Esophagus squamous epithelium (tissue), 5 donors: ENCODE data around the gene ZNF488. TPM values are rescaled to one million over a fixed set of nuclear protein-coding genes. Genes with fewer than 3 reads are reported as not detected.

Source experiments
- DNase-seq: peaks from one replicate; lab custom pipeline; 2025; lab: John Stamatoyannopoulos, UW
- H3K27ac ChIP-seq, 4 donors: fragments of 200-600 bp; sonication (generic); one replicate each; pipeline ENCODE4 v1.5.1; 2016 to 2019; ENCODE audit warnings: mild to moderate bottlenecking in 1 of 4
- H3K27me3 ChIP-seq, 4 donors: fragments of 200-600 bp; sonication (generic); 1 replicate in 3 of 4; 2 replicates in 1 of 4; pipeline versions ENCODE4 v1.5.1 to v1.6.0; 2017 to 2021; ENCODE audit warnings: antibody characterized with exemption in 1 of 4
- H3K36me3 ChIP-seq, 3 donors: fragments of 200-600 bp; sonication (generic); one replicate each; pipeline ENCODE4 v1.5.1; 2016 to 2019
- H3K4me1 ChIP-seq, 3 donors: fragments of 200-600 bp; sonication (generic); one replicate each; pipeline ENCODE4 v1.5.1; 2017 to 2019
- H3K4me3 ChIP-seq, 4 donors: fragments of 200-600 bp; sonication (generic); 1 replicate in 3 of 4; 2 replicates in 1 of 4; pipeline ENCODE4 v1.5.1; 2016 to 2019; ENCODE audit warnings: mild to moderate bottlenecking in 2 of 4, moderate library complexity in 1 of 4
- H3K9me3 ChIP-seq, 3 donors: fragments of 200-600 bp; sonication (generic); one replicate each; pipeline ENCODE4 v1.5.1; 2016 to 2019
- CTCF ChIP-seq, 6 experiments: fragments of 450-650 bp in 4 of 6; fragments of 200-600 bp in 2 of 6; sonication (generic) in 2 of 6; IDR thresholded peaks; one replicate each; pipeline ENCODE4 v1.5.1; 2016 to 2019; ENCODE audit warnings: antibody characterized with exemption in 6 of 6, mild to moderate bottlenecking in 4 of 6, moderate library complexity in 4 of 6
- POLR2A ChIP-seq, 4 donors: fragments of 450-650 bp; IDR thresholded peaks; one replicate each; pipeline ENCODE4 v1.6.1; 2017; ENCODE audit warnings: antibody characterized with exemption in 4 of 4, mild to moderate bottlenecking in 4 of 4, moderate library complexity in 3 of 4
- WGBS, 2 donors: methylation state at CpG; one replicate each; pipeline ENCODE4 v1.1.5; 2018; 5-methylcytosine and 5-hydroxymethylcytosine counted together
- intact Hi-C: fragments of 100-400 bp; cut with DNase I; formaldehyde crosslinking; loops from one replicate; pipeline ENCODE4 v1.15.0; 2022
- total RNA-seq, 4 donors: library from RNA; depleted of rRNA; stranded (reverse); fragments of >200 nt; gene quantifications; one replicate each; pipeline ENCODE4 v1.1.0, GENCODE V29; 2016
- donor health status: DM: yes; HTN: yes; CAD: no.

Gene ZNF488
- total RNA-seq, 4 donors from 2014 or later = 0.29 to 1.4 (median 0.73) TPM

GRCh38 chr10:47366731-47367460 lies 17.2 kb downstream of the ZNF488 start:
- DNase-seq = no peak

GRCh38 chr10:47366181-47366631 lies 17.9 kb downstream of the ZNF488 start:
- no peaks in the 10 kb centered on the region for H3K36me3 ChIP-seq
- 76 to 86% methylated on average over 5 of the region's 5 CpGs for WGBS, 2 donors
- intact Hi-C loops = no loop called here
- no peak for TF ChIP-seq POLR2A (IDR thresholded peaks at IDR 0.05)
- no peak for TF ChIP-seq CTCF (IDR thresholded peaks at IDR 0.05)
- H3K27ac ChIP-seq = no peak overlapping the region
- no peak for DNase-seq
- peaks cover 0 to 10% (median 0%) of the 10 kb centered on the region in 3 donors for H3K4me1 ChIP-seq
- H3K4me3 ChIP-seq = no peak overlapping the region
- H3K27me3 ChIP-seq = no peaks in the 10 kb centered on the region
- no peaks in the 10 kb centered on the region for H3K9me3 ChIP-seq

More at GRCh38 chr10:47366731-47367460, 17.2 kb downstream of the ZNF488 start:
- peaks cover 0 to 4% (median 0%) of the 10 kb centered on the region in 3 donors for H3K4me1 ChIP-seq
- H3K9me3 ChIP-seq = no peaks in the 10 kb centered on the region
- no peak overlapping the region for H3K27ac ChIP-seq
- TF ChIP-seq POLR2A (IDR thresholded peaks at IDR 0.05) (no peak), CTCF (IDR thresholded peaks at IDR 0.05) (no peak)
- H3K36me3 ChIP-seq = no peaks in the 10 kb centered on the region
- intact Hi-C loops = no loop called here
- no peaks in the 10 kb centered on the region for H3K27me3 ChIP-seq
- 74 to 79% methylated on average over 7 to 8 of the region's 8 CpGs for WGBS, 2 donors
- H3K4me3 ChIP-seq = no peak overlapping the region

- WGBS, 2 donors = 82 to 86% methylated on average over 9 of the region's 9 CpGs
- H3K4me3 ChIP-seq = no peak overlapping the region
- DNase-seq = no peak
- no peak overlapping the region for H3K27ac ChIP-seq
- H3K36me3 ChIP-seq = no peaks in the 10 kb centered on the region
- TF ChIP-seq POLR2A (IDR thresholded peaks at IDR 0.05) (no peak), CTCF (IDR thresholded peaks at IDR 0.05) (no peak)
- no peaks in the 10 kb centered on the region for H3K27me3 ChIP-seq
- no peaks in the 10 kb centered on the region for H3K9me3 ChIP-seq
- intact Hi-C loops = no loop called here
- H3K4me1 ChIP-seq = peaks cover 0 to 16% (median 0%) of the 10 kb centered on the region in 3 donors
Measured at GRCh38 chr10:47365431-47366180, 18.5 kb downstream of the ZNF488 start.

GRCh38 chr10:47364911-47365310 lies 19.2 kb downstream of the ZNF488 start:
- H3K9me3 ChIP-seq = no peaks in the 10 kb centered on the region
- no peak for DNase-seq
- TF ChIP-seq CTCF (IDR thresholded peaks at IDR 0.05) (no peak), POLR2A (IDR thresholded peaks at IDR 0.05) (no peak)
- H3K4me3 ChIP-seq = no peak overlapping the region
- H3K27me3 ChIP-seq = no peaks in the 10 kb centered on the region
- H3K27ac ChIP-seq = no peak overlapping the region
- H3K36me3 ChIP-seq = no peaks in the 10 kb centered on the region
- 88 to 90% methylated on average over 5 of the region's 6 CpGs for WGBS, 2 donors
- intact Hi-C loops = no loop called here
- peaks cover 0 to 21% (median 0%) of the 10 kb centered on the region in 3 donors for H3K4me1 ChIP-seq

- no peak for DNase-seq
- TF ChIP-seq CTCF (IDR thresholded peaks at IDR 0.05) = no peak
- WGBS, 2 donors = 66 to 81% methylated on average over 3 to 4 of the region's 4 CpGs
- no peak overlapping the region for H3K4me3 ChIP-seq
- peaks cover 0 to 21% (median 0%) of the 10 kb centered on the region in 3 donors for H3K4me1 ChIP-seq
- H3K27me3 ChIP-seq = no peaks in the 10 kb centered on the region
- no peaks in the 10 kb centered on the region for H3K9me3 ChIP-seq
- H3K36me3 ChIP-seq = no peaks in the 10 kb centered on the region
- intact Hi-C loops = no loop called here
- no peak overlapping the region for H3K27ac ChIP-seq
Measured at GRCh38 chr10:47364366-47364765, 19.7 kb downstream of the ZNF488 start.
